ENCODE data around the gene PTPRA. TPM values are rescaled to one million over a fixed set of nuclear protein-coding genes. Genes with fewer than 3 reads are reported as not detected.
A peak's percentile ranks its signal among the peaks of the same experiment; 100 is the strongest.

PTPRA gene
- total and polyA plus RNA-seq, 2 of the 4 experiments (the other 2 are of a cell fraction): 35.0 to 50.0 TPM

GRCh38 chr20:2838847-2839671 is 34.2 kb upstream of the PTPRA start:
- TF ChIP-seq POLR2A (IDR thresholded peaks at IDR 0.05; ENCODE audit: low read depth, low read length) (no peak), MAFK (IDR thresholded peaks at IDR 0.05; ENCODE audit: low read depth, low read length) (no peak), NFE2L2 (IDR thresholded peaks at IDR 0.05; ENCODE audit: low read depth, low read length) (no peak), ELK1 (IDR thresholded peaks at IDR 0.05; ENCODE audit: borderline replicate concordance, low read depth, low read length) (no peak), CHD1 (IDR thresholded peaks at IDR 0.05; ENCODE audit: low read depth, low read length) (no peak), CEBPB (IDR thresholded peaks at IDR 0.05; ENCODE audit: low read depth, low read length) (no peak), MXI1 (IDR thresholded peaks at IDR 0.05; ENCODE audit: borderline replicate concordance, low read depth, low read length) (no peak), RCOR1 (IDR thresholded peaks at IDR 0.05; ENCODE audit: insufficient replicate concordance, low read length) (no peak), BHLHE40 (IDR thresholded peaks at IDR 0.05; ENCODE audit: low read depth, low read length) (no peak), RFX5 (IDR thresholded peaks at IDR 0.05; ENCODE audit: low read depth, low read length) (no peak), MAZ (IDR thresholded peaks at IDR 0.05; ENCODE audit: borderline replicate concordance, low read depth, low read length) (no peak), FOS (IDR thresholded peaks at IDR 0.05; ENCODE audit: low read depth, low read length) (no peak)
- TF ChIP-seq, protein P1, sequence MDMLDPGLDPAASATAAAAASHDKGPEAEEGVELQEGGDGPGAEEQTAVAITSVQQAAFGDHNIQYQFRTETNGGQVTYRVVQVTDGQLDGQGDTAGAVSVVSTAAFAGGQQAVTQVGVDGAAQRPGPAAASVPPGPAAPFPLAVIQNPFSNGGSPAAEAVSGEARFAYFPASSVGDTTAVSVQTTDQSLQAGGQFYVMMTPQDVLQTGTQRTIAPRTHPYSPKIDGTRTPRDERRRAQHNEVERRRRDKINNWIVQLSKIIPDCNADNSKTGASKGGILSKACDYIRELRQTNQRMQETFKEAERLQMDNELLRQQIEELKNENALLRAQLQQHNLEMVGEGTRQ (IDR thresholded peaks at IDR 0.05; ENCODE audit: low read depth, low read length): no peak
- in situ Hi-C loops (cut with MboI; ENCODE audit: low sequenced_read_pairs) (loop anchor here (25.0 kb wide), 1 partner anchor 327 kb away; the partner anchor contains the start of gene ZNF343), dilution Hi-C loops (cut with HindIII; ENCODE audit: low sequenced_read_pairs, unreplicated experiment) (no loop called here), intact Hi-C loops (cut with micrococcal nuclease) (no loop called here)
- no peak overlapping the region for H2AFZ ChIP-seq (replicated peaks; ENCODE audit: low read length, poor library complexity)
- no peak overlapping the region for H3K14ac ChIP-seq (replicated peaks; ENCODE audit: low read depth, low read length)
- no peaks in the 10 kb centered on the region for H3K27me3 ChIP-seq (ENCODE audit: control insufficient read depth, insufficient read depth, low read length)
- H2BK15ac ChIP-seq (ENCODE audit: low read depth, low read length): no peak overlapping the region
- no peak overlapping the region for H3K9ac ChIP-seq (ENCODE audit: low read depth, low read length)
- H3K23ac ChIP-seq (ENCODE audit: low read depth, low read length): 0 out of 2 replicates have a peak overlapping the region, but pooled peaks have one; percentile 33
- ChIA-PET POLR2A (ENCODE audit: unreplicated experiment) (interaction anchor here (0.6 kb wide), 1 partner anchor 1179 kb away, joined by 3 read pairs; no protein-coding TSS in a partner anchor), CTCF (no interaction called here)
- peaks cover 8% of the 10 kb centered on the region for H3K4me1 ChIP-seq (ENCODE audit: control insufficient read depth, insufficient read depth, low read length)
- H3K27ac ChIP-seq (ENCODE audit: insufficient read depth, low read length): no peak overlapping the region
- no peak overlapping the region for H2BK5ac ChIP-seq (ENCODE audit: low read depth, low read length, poor library complexity, severe bottlenecking)
- H3K9me3 ChIP-seq (ENCODE audit: control insufficient read depth, insufficient read depth, low read length): no peaks in the 10 kb centered on the region
- no peak overlapping the region for H3K4me2 ChIP-seq (ENCODE audit: low read depth, low read length)
- ATAC-seq (ENCODE audit: low read depth): no peak
- H4K5ac ChIP-seq (ENCODE audit: low read depth, low read length): no peak overlapping the region
- H3K4ac ChIP-seq (ENCODE audit: low read depth, low read length): peak overlapping the region; percentile 58
- H2BK20ac ChIP-seq (ENCODE audit: low read depth, low read length): peak overlapping the region; percentile 14; the same call in 1 of the 2 replicates
- no peak overlapping the region for H2BK120ac ChIP-seq (ENCODE audit: low read depth, low read length)
- H3K18ac ChIP-seq (ENCODE audit: low read depth, low read length): no peak overlapping the region
- no peaks in the 10 kb centered on the region for H4K20me1 ChIP-seq (ENCODE audit: insufficient read depth, low read length)
- no peak overlapping the region for H3K56ac ChIP-seq (ENCODE audit: extremely low read depth, insufficient read depth, low read length)
- H3K79me1 ChIP-seq (ENCODE audit: low read depth in 1 of 2, low read length in 2 of 2): peaks cover 28 to 49% of the 10 kb centered on the region in 2 experiments
- WGBS, 2 experiments (ENCODE audit: extremely low coverage in 2 of 2, insufficient read length in 1 of 2): 100% methylated on average over 5 of the region's 15 CpGs; no CpG with 5 or more reads in 1 of the 2 experiments
- H2AK5ac ChIP-seq (ENCODE audit: low read depth, low read length): peak overlapping the region; percentile 83
- no peak for DNase-seq
- peaks cover 26% of the 10 kb centered on the region for H3K36me3 ChIP-seq (ENCODE audit: control insufficient read depth, insufficient read depth, low read length)
- peak overlapping the region; percentile 97 to 99; a peak in 2 of 4 replicates for H4K8ac ChIP-seq (ENCODE audit: low read depth in 2 of 2, low read length in 2 of 2)
- H3K9me1 ChIP-seq (ENCODE audit: insufficient read depth, low read length): peaks cover 25% of the 10 kb centered on the region
- no peak overlapping the region for H4K91ac ChIP-seq (ENCODE audit: insufficient read depth, low read depth, low read length)
- no TSS peak for BruUV-seq (replicated peaks)
- peak overlapping the region; percentile 100 for H2AK9ac ChIP-seq (replicated peaks; ENCODE audit: low read depth, low read length, poor library complexity)
- H3K4me3 ChIP-seq (ENCODE audit: insufficient read depth, low read depth, low read length): no peak overlapping the region

Data from IMR-90 (cell line).